ENCODE data around the gene STIM1.

DNA sequence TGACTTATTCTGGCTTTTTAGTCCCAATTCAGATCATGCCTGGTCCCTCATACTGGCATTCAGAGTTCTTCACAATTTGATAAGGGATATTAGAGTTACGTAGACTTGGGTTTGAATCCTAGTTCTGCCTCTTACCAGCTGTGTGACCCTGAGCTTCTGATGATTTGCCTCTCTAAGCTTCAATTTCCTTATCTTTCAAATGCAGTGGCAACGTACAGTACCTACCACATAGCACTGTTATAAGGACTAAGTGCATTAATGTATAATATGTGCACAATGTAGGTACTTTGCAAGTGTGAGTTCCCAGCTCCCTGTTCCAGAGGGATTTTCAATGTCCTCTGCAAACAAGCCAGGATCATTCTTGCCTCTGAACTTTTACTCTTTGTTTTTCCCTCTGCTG lies 22.0 kb upstream of the STIM1 start:
- TF ChIP-seq, protein P1, sequence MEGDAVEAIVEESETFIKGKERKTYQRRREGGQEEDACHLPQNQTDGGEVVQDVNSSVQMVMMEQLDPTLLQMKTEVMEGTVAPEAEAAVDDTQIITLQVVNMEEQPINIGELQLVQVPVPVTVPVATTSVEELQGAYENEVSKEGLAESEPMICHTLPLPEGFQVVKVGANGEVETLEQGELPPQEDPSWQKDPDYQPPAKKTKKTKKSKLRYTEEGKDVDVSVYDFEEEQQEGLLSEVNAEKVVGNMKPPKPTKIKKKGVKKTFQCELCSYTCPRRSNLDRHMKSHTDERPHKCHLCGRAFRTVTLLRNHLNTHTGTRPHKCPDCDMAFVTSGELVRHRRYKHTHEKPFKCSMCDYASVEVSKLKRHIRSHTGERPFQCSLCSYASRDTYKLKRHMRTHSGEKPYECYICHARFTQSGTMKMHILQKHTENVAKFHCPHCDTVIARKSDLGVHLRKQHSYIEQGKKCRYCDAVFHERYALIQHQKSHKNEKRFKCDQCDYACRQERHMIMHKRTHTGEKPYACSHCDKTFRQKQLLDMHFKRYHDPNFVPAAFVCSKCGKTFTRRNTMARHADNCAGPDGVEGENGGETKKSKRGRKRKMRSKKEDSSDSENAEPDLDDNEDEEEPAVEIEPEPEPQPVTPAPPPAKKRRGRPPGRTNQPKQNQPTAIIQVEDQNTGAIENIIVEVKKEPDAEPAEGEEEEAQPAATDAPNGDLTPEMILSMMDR (IDR thresholded peaks at IDR 0.05), result no peak
- TF ChIP-seq POLR2A (IDR thresholded peaks at IDR 0.05), result no peak
